ENCODE measurements around the gene RPL12. TPM values are rescaled to one million over a fixed set of nuclear protein-coding genes. Genes with fewer than 3 reads are reported as not detected.

The RPL12 gene
- polyA plus RNA-seq, 1 donor (not counting 4 experiments of a cell fraction or from before 2014, with no cell fraction given) = 2,671 TPM

DNA sequence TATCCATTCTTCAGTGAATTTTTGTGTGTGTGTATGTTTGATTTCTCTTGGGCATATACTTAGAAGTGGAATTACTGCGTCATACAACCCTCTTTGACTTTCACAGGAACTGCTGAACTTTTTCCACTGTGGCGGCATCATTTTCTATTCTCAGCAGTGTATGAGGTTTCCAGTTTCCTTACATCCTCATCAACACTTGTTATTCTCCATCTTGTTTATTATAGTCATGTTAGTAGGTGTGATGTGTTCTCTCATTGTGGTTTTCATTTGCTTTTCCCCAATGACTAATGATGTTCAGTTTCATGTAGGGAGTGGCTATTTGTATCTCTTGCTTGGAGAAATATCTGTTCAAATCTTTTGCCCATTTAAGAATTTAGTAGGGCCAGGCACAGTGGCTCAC lies 24.4 kb downstream of the RPL12 start:
- Histone ChIP-seq H3K27me3 (ENCODE audit: control insufficient read depth, extremely low read depth, insufficient read depth, low read length) (no peaks in the 10 kb centered on the region), H3K4me3 (ENCODE audit: control insufficient read depth in 2 of 3, extremely low read depth in 1 of 3, insufficient read depth in 2 of 3, low read depth in 1 of 3, low read length in 3 of 3) (no peak overlapping the region), H3K9me3 (ENCODE audit: control insufficient read depth, low read depth, low read length) (no peaks in the 10 kb centered on the region), H3K4me1 (ENCODE audit: control insufficient read depth, extremely low read depth, insufficient read depth, low read length) (peaks cover 31% of the 10 kb centered on the region), H4K20me1 (ENCODE audit: control insufficient read depth, extremely low read depth, insufficient read depth, low read length) (no peaks in the 10 kb centered on the region), H3K27ac (ENCODE audit: control insufficient read depth, insufficient read depth, low read length) (peak overlapping the region; percentile 5), H3K4me2 (ENCODE audit: control insufficient read depth, extremely low read depth, insufficient read depth, low read depth, low read length) (no peak overlapping the region), H3K36me3 (ENCODE audit: control insufficient read depth in 2 of 2, extremely low read depth in 1 of 2, insufficient read depth in 2 of 2, low read length in 2 of 2) (peaks cover 12 to 14% of the 10 kb centered on the region in 2 experiments), H3K9me1 (ENCODE audit: control insufficient read depth, extremely low read depth, insufficient read depth, low read length) (no peaks in the 10 kb centered on the region), H2AFZ (ENCODE audit: control insufficient read depth, low read length) (no peak overlapping the region), H3K9ac (ENCODE audit: control insufficient read depth, extremely low read depth, insufficient read depth, low read length) (no peak overlapping the region), H3K79me2 (ENCODE audit: control insufficient read depth, insufficient read depth, low read length) (peaks cover 51% of the 10 kb centered on the region)
- TF ChIP-seq, protein P1, sequence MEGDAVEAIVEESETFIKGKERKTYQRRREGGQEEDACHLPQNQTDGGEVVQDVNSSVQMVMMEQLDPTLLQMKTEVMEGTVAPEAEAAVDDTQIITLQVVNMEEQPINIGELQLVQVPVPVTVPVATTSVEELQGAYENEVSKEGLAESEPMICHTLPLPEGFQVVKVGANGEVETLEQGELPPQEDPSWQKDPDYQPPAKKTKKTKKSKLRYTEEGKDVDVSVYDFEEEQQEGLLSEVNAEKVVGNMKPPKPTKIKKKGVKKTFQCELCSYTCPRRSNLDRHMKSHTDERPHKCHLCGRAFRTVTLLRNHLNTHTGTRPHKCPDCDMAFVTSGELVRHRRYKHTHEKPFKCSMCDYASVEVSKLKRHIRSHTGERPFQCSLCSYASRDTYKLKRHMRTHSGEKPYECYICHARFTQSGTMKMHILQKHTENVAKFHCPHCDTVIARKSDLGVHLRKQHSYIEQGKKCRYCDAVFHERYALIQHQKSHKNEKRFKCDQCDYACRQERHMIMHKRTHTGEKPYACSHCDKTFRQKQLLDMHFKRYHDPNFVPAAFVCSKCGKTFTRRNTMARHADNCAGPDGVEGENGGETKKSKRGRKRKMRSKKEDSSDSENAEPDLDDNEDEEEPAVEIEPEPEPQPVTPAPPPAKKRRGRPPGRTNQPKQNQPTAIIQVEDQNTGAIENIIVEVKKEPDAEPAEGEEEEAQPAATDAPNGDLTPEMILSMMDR (optimal IDR thresholded peaks at IDR 0.05 in 1 of 3, IDR thresholded peaks at IDR 0.05 in 1 of 3, conservative IDR thresholded peaks at IDR 0.05 in 1 of 3; ENCODE audit: extremely low read depth in 1 of 3, insufficient read depth in 2 of 3, low read length in 3 of 3) = no peak
- TF ChIP-seq EZH2 (IDR thresholded peaks at IDR 0.05; ENCODE audit: low read length) = no peak
- DNase-seq (ENCODE audit: low read depth, low spot score) (no peak), FAIRE-seq (no peak)
- dilution Hi-C loops (cut with MboI; ENCODE audit: extremely low pct_ligation_motif_present, low sequenced_read_pairs) = no loop called here

DNA sequence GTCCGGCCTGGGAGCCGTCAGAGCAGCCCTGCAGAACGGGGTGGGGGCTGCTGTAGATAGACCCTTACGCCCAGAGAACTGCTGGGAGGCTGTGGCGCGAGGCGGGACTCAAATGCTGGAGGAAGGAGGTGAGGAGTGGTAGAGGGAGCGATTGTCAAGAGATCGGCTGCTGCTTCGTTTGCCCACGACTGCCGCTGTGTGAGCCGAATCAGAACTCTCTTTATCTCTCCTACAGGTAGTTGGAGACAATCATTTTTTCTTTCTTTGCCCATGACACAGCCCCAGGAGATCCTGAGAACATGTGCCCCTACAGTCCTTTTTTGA lies 26.6 kb downstream of the RPL12 start:
- dilution Hi-C loops (cut with MboI; ENCODE audit: extremely low pct_ligation_motif_present, low sequenced_read_pairs) = no loop called here

More for the DNA sequence above, 26.6 kb downstream of the RPL12 start:
- Histone ChIP-seq H3K4me3 (ENCODE audit: control insufficient read depth in 2 of 3, extremely low read depth in 1 of 3, insufficient read depth in 2 of 3, low read depth in 1 of 3, low read length in 3 of 3) (peak overlapping the region; percentile 70 to 98 (median 96)), H3K79me2 (ENCODE audit: control insufficient read depth, insufficient read depth, low read length) (peaks cover 43% of the 10 kb centered on the region), H4K20me1 (ENCODE audit: control insufficient read depth, extremely low read depth, insufficient read depth, low read length) (no peaks in the 10 kb centered on the region), H3K36me3 (ENCODE audit: control insufficient read depth in 2 of 2, extremely low read depth in 1 of 2, insufficient read depth in 2 of 2, low read length in 2 of 2) (peaks cover 7% of the 10 kb centered on the region in 2 experiments), H3K9me3 (ENCODE audit: control insufficient read depth, low read depth, low read length) (no peaks in the 10 kb centered on the region), H3K4me2 (ENCODE audit: control insufficient read depth, extremely low read depth, insufficient read depth, low read depth, low read length) (peak overlapping the region; percentile 99), H3K9me1 (ENCODE audit: control insufficient read depth, extremely low read depth, insufficient read depth, low read length) (no peaks in the 10 kb centered on the region), H3K9ac (ENCODE audit: control insufficient read depth, extremely low read depth, insufficient read depth, low read length) (peak overlapping the region; percentile 92), H2AFZ (ENCODE audit: control insufficient read depth, low read length) (peak overlapping the region; percentile 96), H3K27me3 (ENCODE audit: control insufficient read depth, extremely low read depth, insufficient read depth, low read length) (no peaks in the 10 kb centered on the region), H3K4me1 (ENCODE audit: control insufficient read depth, extremely low read depth, insufficient read depth, low read length) (peaks cover 34% of the 10 kb centered on the region), H3K27ac (ENCODE audit: control insufficient read depth, insufficient read depth, low read length) (peak overlapping the region; percentile 92)
- FAIRE-seq (no peak), DNase-seq (ENCODE audit: low read depth, low spot score) (no peak)
- TF ChIP-seq, protein P1 (optimal IDR thresholded peaks at IDR 0.05 in 1 of 3, IDR thresholded peaks at IDR 0.05 in 1 of 3, conservative IDR thresholded peaks at IDR 0.05 in 1 of 3; ENCODE audit: extremely low read depth in 1 of 3, insufficient read depth in 2 of 3, low read length in 3 of 3) = peak in 1 of 3 experiments; percentile 40
- no peak for TF ChIP-seq EZH2 (IDR thresholded peaks at IDR 0.05; ENCODE audit: low read length)
